ENCODE data around the gene HTR2C.

The HTR2C gene

GRCh38 chrX:114611018-114611619, 27.2 kb downstream of the HTR2C start:
- Histone ChIP-seq H3K36me3 (ENCODE audit: control insufficient read depth, insufficient read depth, low read length) (no peaks in the 10 kb centered on the region), H3K27me3 (replicated peaks; ENCODE audit: control insufficient read depth, insufficient read depth, low read length) (no peaks in the 10 kb centered on the region), H3K4me3 (replicated peaks; ENCODE audit: low read depth, low read length) (no peak overlapping the region)
- DNase-seq (ENCODE audit: extremely low read depth, insufficient read length) = peak; percentile 3
- TF ChIP-seq, protein P1, sequence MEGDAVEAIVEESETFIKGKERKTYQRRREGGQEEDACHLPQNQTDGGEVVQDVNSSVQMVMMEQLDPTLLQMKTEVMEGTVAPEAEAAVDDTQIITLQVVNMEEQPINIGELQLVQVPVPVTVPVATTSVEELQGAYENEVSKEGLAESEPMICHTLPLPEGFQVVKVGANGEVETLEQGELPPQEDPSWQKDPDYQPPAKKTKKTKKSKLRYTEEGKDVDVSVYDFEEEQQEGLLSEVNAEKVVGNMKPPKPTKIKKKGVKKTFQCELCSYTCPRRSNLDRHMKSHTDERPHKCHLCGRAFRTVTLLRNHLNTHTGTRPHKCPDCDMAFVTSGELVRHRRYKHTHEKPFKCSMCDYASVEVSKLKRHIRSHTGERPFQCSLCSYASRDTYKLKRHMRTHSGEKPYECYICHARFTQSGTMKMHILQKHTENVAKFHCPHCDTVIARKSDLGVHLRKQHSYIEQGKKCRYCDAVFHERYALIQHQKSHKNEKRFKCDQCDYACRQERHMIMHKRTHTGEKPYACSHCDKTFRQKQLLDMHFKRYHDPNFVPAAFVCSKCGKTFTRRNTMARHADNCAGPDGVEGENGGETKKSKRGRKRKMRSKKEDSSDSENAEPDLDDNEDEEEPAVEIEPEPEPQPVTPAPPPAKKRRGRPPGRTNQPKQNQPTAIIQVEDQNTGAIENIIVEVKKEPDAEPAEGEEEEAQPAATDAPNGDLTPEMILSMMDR (IDR thresholded peaks at IDR 0.05; ENCODE audit: insufficient read depth, low read length, poor library complexity, severe bottlenecking) = peak; percentile 82

GRCh38 chrX:114615765-114616164, 31.9 kb downstream of the HTR2C start:
- Histone ChIP-seq H3K36me3 (ENCODE audit: control insufficient read depth, insufficient read depth, low read length) (no peaks in the 10 kb centered on the region), H3K27me3 (replicated peaks; ENCODE audit: control insufficient read depth, insufficient read depth, low read length) (no peaks in the 10 kb centered on the region), H3K4me3 (replicated peaks; ENCODE audit: low read depth, low read length) (no peak overlapping the region)
- no peak for DNase-seq (ENCODE audit: extremely low read depth, insufficient read length)
- TF ChIP-seq, protein P1 (IDR thresholded peaks at IDR 0.05; ENCODE audit: insufficient read depth, low read length, poor library complexity, severe bottlenecking) = no peak

GRCh38 chrX:114619874-114620273, 36.0 kb downstream of the HTR2C start:
- Histone ChIP-seq H3K4me3 (replicated peaks; ENCODE audit: low read depth, low read length) (no peak overlapping the region), H3K36me3 (ENCODE audit: control insufficient read depth, insufficient read depth, low read length) (no peaks in the 10 kb centered on the region), H3K27me3 (replicated peaks; ENCODE audit: control insufficient read depth, insufficient read depth, low read length) (no peaks in the 10 kb centered on the region)
- TF ChIP-seq, protein P1 (IDR thresholded peaks at IDR 0.05; ENCODE audit: insufficient read depth, low read length, poor library complexity, severe bottlenecking) = peak; percentile 56
- DNase-seq (ENCODE audit: extremely low read depth, insufficient read length) = no peak

- no peak for DNase-seq (ENCODE audit: extremely low read depth, insufficient read length)
- TF ChIP-seq, protein P1 (IDR thresholded peaks at IDR 0.05; ENCODE audit: insufficient read depth, low read length, poor library complexity, severe bottlenecking) = peak; percentile 35
These were observed 42.4 kb downstream of the HTR2C start for GRCh38 chrX:114626323-114626722.

DNA sequence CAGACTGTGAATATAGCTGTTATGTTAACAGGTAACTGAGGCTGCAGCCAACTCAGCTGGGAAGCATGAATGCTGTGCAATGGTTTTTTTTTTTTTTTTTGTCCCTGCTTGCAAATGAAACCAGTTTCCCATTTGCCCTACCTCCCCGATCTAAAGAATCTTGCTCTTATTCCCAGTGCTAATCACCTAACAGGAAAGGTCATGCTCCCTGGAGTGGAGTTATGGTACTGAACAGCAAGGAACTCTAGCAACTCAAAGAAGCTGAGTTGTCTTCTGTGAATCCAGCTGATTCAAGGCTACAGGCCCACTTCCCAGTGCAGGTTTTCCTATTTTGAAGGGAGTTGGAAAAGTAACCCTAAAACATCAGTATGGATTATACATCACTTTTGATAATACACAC, 52.1 kb downstream of the HTR2C start:
- H3K36me3 ChIP-seq (ENCODE audit: control insufficient read depth, insufficient read depth, low read length) = no peaks in the 10 kb centered on the region
- no peak for DNase-seq (ENCODE audit: extremely low read depth, insufficient read length)
- no peak overlapping the region for H3K4me3 ChIP-seq (replicated peaks; ENCODE audit: low read depth, low read length)
- no peaks in the 10 kb centered on the region for H3K27me3 ChIP-seq (replicated peaks; ENCODE audit: control insufficient read depth, insufficient read depth, low read length)
- TF ChIP-seq, protein P1 (IDR thresholded peaks at IDR 0.05; ENCODE audit: insufficient read depth, low read length, poor library complexity, severe bottlenecking) = no peak

More at GRCh38 chrX:114626323-114626722, 42.4 kb downstream of the HTR2C start:
- H3K27me3 ChIP-seq (replicated peaks; ENCODE audit: control insufficient read depth, insufficient read depth, low read length) = no peaks in the 10 kb centered on the region
- H3K4me3 ChIP-seq (replicated peaks; ENCODE audit: low read depth, low read length) = no peak overlapping the region
- H3K36me3 ChIP-seq (ENCODE audit: control insufficient read depth, insufficient read depth, low read length) = no peaks in the 10 kb centered on the region

DNA sequence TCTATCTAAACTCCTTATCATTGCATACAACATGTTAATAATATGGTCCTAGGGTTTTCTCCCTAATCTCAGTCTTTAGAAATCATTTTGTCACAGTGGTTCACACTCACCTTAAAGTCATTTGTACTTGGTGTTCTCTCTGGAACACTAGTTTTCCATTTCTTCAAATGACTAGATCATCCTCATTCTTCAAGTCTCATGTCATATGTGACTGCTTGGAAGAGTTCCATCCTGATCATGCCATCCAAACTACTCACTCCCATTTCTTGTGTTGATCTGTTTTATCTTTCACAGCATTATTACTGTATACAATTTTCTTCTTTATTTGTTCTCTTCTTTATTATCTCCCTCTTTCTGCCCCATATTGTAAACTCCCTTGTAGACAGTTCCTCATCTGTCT, 66.5 kb downstream of the HTR2C start:
- TF ChIP-seq, protein P1 (IDR thresholded peaks at IDR 0.05; ENCODE audit: insufficient read depth, low read length, poor library complexity, severe bottlenecking) = no peak
- Histone ChIP-seq H3K36me3 (ENCODE audit: control insufficient read depth, insufficient read depth, low read length) (no peaks in the 10 kb centered on the region), H3K4me3 (replicated peaks; ENCODE audit: low read depth, low read length) (no peak overlapping the region), H3K27me3 (replicated peaks; ENCODE audit: control insufficient read depth, insufficient read depth, low read length) (no peaks in the 10 kb centered on the region)
- DNase-seq (ENCODE audit: extremely low read depth, insufficient read length) = no peak
